Heart right ventricle (tissue), 16 donors: ENCODE results near the gene GALNTL6. TPM values are rescaled to one million over a fixed set of nuclear protein-coding genes. Genes with fewer than 3 reads are reported as not detected.

Experiments used
- ATAC-seq, 8 donors: fragments of 200-7000 bp; cut with Tn5 transposase; one replicate each; pipeline ENCODE4 v1.9.1; 2020; ENCODE audit warnings: mild to moderate bottlenecking in 8 of 8, moderate library complexity in 8 of 8, moderate number of reproducible peaks in 1 of 8
- DNase-seq, 2 donors: peaks; one replicate each; pipeline ENCODE4 v3.0.0-alpha.2; 2020
- H3K27ac ChIP-seq, 10 donors: fragments of 200-600 bp; sonication (generic) in 2 of 10; one replicate each; pipeline versions ENCODE4 v1.5.0 to v1.8.0; 2020 to 2022; ENCODE audit warnings: mild to moderate bottlenecking in 3 of 10
- H3K27me3 ChIP-seq, 7 donors: fragments of 200-600 bp; one replicate each; pipeline ENCODE4 v1.8.0; 2021 to 2022; ENCODE audit warnings: mild to moderate bottlenecking in 2 of 7
- H3K36me3 ChIP-seq, 9 donors: fragments of 200-600 bp; sonication (generic) in 1 of 9; one replicate each; pipeline versions ENCODE4 v1.5.0 to v1.8.0; 2020 to 2022; ENCODE audit warnings: mild to moderate bottlenecking in 2 of 9
- H3K4me1 ChIP-seq, 9 donors: fragments of 200-600 bp; sonication (generic) in 1 of 9; one replicate each; pipeline versions ENCODE4 v1.5.0 to v1.8.0; 2020 to 2022; ENCODE audit warnings: mild to moderate bottlenecking in 4 of 9
- H3K4me3 ChIP-seq, 10 donors: fragments of 200-600 bp; sonication (generic) in 2 of 10; one replicate each; pipeline versions ENCODE4 v1.5.0 to v1.8.0; 2020 to 2022; ENCODE audit warnings: mild to moderate bottlenecking in 7 of 10, moderate library complexity in 2 of 10
- H3K9me3 ChIP-seq, 11 donors: fragments of 200-600 bp in 10 of 11; sonication (generic) in 2 of 11; one replicate each; pipeline versions ENCODE4 v1.5.0 to v1.8.0; 2013 to 2022; ENCODE audit warnings: mild to moderate bottlenecking in 2 of 11, control low read depth in 1 of 11, moderate library complexity in 1 of 11
- CTCF ChIP-seq, 9 donors: fragments of 200-600 bp; sonication (generic) in 2 of 9; IDR thresholded peaks; one replicate each; pipeline versions ENCODE4 v1.5.0 to v1.8.0; 2021 to 2022; ENCODE audit warnings: antibody characterized with exemption in 9 of 9, mild to moderate bottlenecking in 5 of 9, moderate library complexity in 1 of 9
- WGBS, 2 donors: extraction: QIAGEN DNeasy Blood & Tissue Kit; methylation state at CpG; one replicate each; pipeline ENCODE4 v1.1.7; 2013; ENCODE audit warnings: inconsistent platforms in 1 of 2; 5-methylcytosine and 5-hydroxymethylcytosine counted together
- intact Hi-C, 10 donors: fragments of 100-400 bp; cut with DNase I; formaldehyde crosslinking; loops; one replicate each; pipeline versions ENCODE4 v1.11.1 to v1.14.2; 2022
- polyA plus RNA-seq, 2 donors: library from polyadenylated mRNA; stranded (reverse); fragments of 200-250 nt; gene quantifications; one replicate each; pipeline ENCODE4 v1.2.3, GENCODE V29; 2013
- total RNA-seq, 10 donors: library from RNA; stranded (reverse); fragmentation: NEBNext Ultra II Directional in 3 of 10; extraction: Animal tissue kit (Norgen Biotek cat#: 25700) in 3 of 10; gene quantifications; one replicate each; pipeline versions ENCODE4 v1.2.1 to v1.2.4, GENCODE V29; 2021 to 2023
- donor health status: Arrhythmogenic right ventricular cardiomyopathy.
- donor health status: ischemic (EF 13 %, LVEDD 7.1; RV severe dilation, severe dysfunction).
- donor health status: healthy with polysubstance abuse.
- donor health status: DM: no; HTN: yes; CAD: no.
- donor health status: DM: no; HTN: no; CAD: no.
- donor health status: ischemic (EF 25% LVEDD 6.9; RV normal size, moderate dysfunction).
- donor health status: ischemic (EF 25% LVEDD 5.7; RV mildly dilated, moderate dysfunction).
- donor health status: healthy.
- donor health status: DM: yes; HTN: yes; CAD: no.
- donor health status: Ischemic cardiomyopathy.
- donor health status: ischemic (EF 35%, LVEDD 5.7; RV mildly dilated, moderate dysfunction).
- donor health status: nonischemic (EF 11% LVEDD 7.7; RV severe dilation, severe dysfunction).
- donor health status: DM: yes; HTN: yes; CAD: no.
- donor health status: PGD.
- donor health status: ischemic (EF 29% LVEDD 5.4; RV normal size, mild dysfunction).
- donor health status: nonischemic (EF 23%, LVEDD 6.1; RV moderate dilation, normal function).

The GALNTL6 gene
- total and polyA plus RNA-seq, 12 donors = 0.14 to 2.6 (median 0.49) TPM; not detected in 6

GRCh38 chr4:172830295-172830764, 1017.1 kb downstream of the GALNTL6 start:
- H3K4me3 ChIP-seq = no peak overlapping the region
- no peaks in the 10 kb centered on the region for H3K4me1 ChIP-seq
- TF ChIP-seq CTCF (IDR thresholded peaks at IDR 0.05) = peak in 8 of 9 donors; percentile 30 to 71 (median 57)
- no peak overlapping the region for H3K27ac ChIP-seq
- no peak for DNase-seq
- H3K36me3 ChIP-seq = no peaks in the 10 kb centered on the region
- ATAC-seq = no peak
- 8 to 9% methylated on average over 5 of the region's 5 CpGs for WGBS, 2 donors
- H3K27me3 ChIP-seq = peaks cover 0 to 10% (median 0%) of the 10 kb centered on the region in 7 donors
- intact Hi-C loops = no loop called here
- no peaks in the 10 kb centered on the region for H3K9me3 ChIP-seq

- Histone ChIP-seq H3K4me3 (no peak overlapping the region), H3K9me3 (no peaks in the 10 kb centered on the region), H3K4me1 (no peaks in the 10 kb centered on the region), H3K27me3 (peaks cover 0 to 10% (median 0%) of the 10 kb centered on the region in 7 donors), H3K36me3 (no peaks in the 10 kb centered on the region), H3K27ac (no peak overlapping the region)
- DNase-seq = no peak
- TF ChIP-seq CTCF (IDR thresholded peaks at IDR 0.05) = no peak
- intact Hi-C loops = no loop called here
- no peak for ATAC-seq
- 87 to 90% methylated on average over 3 of the region's 3 CpGs for WGBS, 2 donors
Measured at GRCh38 chr4:172836661-172837060, 1023.5 kb downstream of the GALNTL6 start.

- ATAC-seq (no peak), DNase-seq (no peak)
- H3K27me3 ChIP-seq = peaks cover 0 to 10% (median 0%) of the 10 kb centered on the region in 7 donors
- no peak overlapping the region for H3K27ac ChIP-seq
- no peak overlapping the region for H3K4me3 ChIP-seq
- H3K9me3 ChIP-seq = no peaks in the 10 kb centered on the region
- WGBS, 2 donors = 70 to 73% methylated on average over 6 of the region's 6 CpGs
- no peak for TF ChIP-seq CTCF (IDR thresholded peaks at IDR 0.05)
- no peaks in the 10 kb centered on the region for H3K36me3 ChIP-seq
- intact Hi-C loops = no loop called here
- no peaks in the 10 kb centered on the region for H3K4me1 ChIP-seq
Measured at GRCh38 chr4:172838111-172838510, 1024.9 kb downstream of the GALNTL6 start.

- intact Hi-C loops = no loop called here
- H3K36me3 ChIP-seq = no peaks in the 10 kb centered on the region
- peaks cover 0 to 8% (median 0%) of the 10 kb centered on the region in 7 donors for H3K27me3 ChIP-seq
- H3K4me1 ChIP-seq = no peaks in the 10 kb centered on the region
- DNase-seq (no peak), ATAC-seq (no peak)
- no peak overlapping the region for H3K27ac ChIP-seq
- H3K4me3 ChIP-seq = no peak overlapping the region
- 82 to 85% methylated on average over 3 of the region's 3 CpGs for WGBS, 2 donors
- no peaks in the 10 kb centered on the region for H3K9me3 ChIP-seq
- TF ChIP-seq CTCF (IDR thresholded peaks at IDR 0.05) = no peak
Measured at GRCh38 chr4:172838943-172839342, 1025.7 kb downstream of the GALNTL6 start.
